ENCODE results near the gene PSMA4.
"Not testable (repeated sequence)": the region's sequence is repeated elsewhere in the genome, so short reads cannot be mapped to it uniquely, and the experiment has no call there.

Gene PSMA4

DNA sequence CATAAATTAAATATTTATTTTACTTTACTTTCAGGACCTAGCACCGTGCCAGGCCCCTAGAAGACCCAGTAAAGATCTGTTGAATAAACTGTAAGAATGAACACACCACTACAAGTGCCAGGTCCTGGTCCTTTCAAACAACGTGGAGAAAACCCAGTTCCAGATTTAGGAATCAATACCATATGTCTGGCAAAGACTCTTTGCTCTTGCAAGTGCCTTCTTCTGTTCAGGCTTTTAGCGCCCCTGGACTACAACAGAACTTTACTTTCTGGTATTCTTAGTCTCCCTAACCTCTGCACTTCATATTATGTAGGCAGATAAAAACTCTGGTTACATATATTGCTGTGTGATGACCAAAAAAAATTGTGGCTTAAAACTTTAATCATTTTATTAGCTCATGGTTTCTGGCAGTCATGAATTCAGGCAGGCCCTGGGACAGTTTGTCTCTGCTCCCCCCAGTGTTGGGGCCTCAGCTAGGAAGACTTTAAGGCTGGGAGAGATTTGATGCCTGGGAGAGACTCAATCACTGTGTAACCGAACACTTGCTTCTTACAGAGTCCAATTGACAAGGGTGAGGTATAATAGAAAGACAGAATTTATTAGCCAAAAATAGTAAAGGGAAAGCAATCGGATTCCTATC is 2.9 kb upstream of the PSMA4 start:
- TF ChIP-seq, protein P1, sequence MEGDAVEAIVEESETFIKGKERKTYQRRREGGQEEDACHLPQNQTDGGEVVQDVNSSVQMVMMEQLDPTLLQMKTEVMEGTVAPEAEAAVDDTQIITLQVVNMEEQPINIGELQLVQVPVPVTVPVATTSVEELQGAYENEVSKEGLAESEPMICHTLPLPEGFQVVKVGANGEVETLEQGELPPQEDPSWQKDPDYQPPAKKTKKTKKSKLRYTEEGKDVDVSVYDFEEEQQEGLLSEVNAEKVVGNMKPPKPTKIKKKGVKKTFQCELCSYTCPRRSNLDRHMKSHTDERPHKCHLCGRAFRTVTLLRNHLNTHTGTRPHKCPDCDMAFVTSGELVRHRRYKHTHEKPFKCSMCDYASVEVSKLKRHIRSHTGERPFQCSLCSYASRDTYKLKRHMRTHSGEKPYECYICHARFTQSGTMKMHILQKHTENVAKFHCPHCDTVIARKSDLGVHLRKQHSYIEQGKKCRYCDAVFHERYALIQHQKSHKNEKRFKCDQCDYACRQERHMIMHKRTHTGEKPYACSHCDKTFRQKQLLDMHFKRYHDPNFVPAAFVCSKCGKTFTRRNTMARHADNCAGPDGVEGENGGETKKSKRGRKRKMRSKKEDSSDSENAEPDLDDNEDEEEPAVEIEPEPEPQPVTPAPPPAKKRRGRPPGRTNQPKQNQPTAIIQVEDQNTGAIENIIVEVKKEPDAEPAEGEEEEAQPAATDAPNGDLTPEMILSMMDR (IDR thresholded peaks at IDR 0.05; ENCODE audit: insufficient read depth, low read depth, low read length, missing control alignments), result no peak
- DNase-seq (ENCODE audit: low read depth), result no peak
- no peak overlapping the region for H3K4me3 ChIP-seq (ENCODE audit: low read length)

DNA sequence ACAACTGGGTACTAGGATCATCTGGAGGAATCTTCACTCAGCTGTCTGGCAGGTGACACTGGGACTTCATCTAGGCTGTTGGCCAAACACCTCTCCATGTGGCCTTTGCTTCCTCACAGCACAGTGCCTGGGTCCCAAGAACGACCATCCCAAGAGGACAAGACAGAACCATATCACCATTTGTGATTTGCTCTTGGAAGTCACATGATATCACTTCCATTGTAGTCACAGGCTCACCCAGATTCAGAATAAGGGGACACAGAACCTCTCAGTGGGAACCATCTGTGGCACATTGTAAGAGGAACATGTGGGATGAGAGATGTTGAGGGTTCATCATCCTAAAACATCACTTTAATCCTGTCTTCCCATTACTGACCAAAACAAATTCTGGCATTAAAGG is 1.9 kb upstream of the PSMA4 start:
- TF ChIP-seq, protein P1 (IDR thresholded peaks at IDR 0.05; ENCODE audit: insufficient read depth, low read depth, low read length, missing control alignments), result no peak
- no peak for DNase-seq (ENCODE audit: low read depth)
- no peak overlapping the region for H3K4me3 ChIP-seq (ENCODE audit: low read length)

DNA sequence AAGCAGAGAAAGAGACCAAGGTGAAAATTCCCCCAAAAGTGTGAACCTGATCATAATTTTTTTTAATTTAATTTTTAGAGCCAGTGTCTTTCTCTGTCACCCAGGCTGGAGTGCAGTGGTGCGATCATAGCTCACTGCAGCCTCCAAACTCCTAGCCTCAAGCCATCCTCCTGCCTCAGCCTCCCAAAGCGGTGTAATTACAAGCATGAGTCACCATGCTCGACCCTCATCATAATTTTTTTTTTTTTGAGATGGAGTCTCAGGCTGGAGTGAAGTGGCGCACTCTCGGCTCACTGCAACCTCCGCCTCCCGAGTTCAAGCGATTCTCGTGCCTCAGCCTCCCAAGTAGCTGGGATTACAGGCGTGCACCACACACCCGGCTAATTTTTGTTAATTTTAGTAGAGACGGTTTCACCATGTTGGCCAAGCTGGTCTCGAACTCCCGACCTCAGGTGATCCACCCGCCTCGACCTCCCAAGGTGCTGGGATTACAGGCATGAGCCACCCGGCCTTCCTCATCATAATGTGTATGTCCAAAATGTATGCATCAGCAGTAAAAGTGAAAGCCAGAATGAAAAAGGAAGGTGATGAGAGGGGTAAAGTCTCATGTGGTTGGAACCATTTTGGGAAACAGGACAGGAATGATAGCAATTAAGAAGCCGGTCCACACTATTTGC is 642 bp upstream of the PSMA4 start:
- DNase-seq (ENCODE audit: low read depth), result not testable (repeated sequence)
- peak overlapping the region; percentile 95 for H3K4me3 ChIP-seq (ENCODE audit: low read length)

DNA sequence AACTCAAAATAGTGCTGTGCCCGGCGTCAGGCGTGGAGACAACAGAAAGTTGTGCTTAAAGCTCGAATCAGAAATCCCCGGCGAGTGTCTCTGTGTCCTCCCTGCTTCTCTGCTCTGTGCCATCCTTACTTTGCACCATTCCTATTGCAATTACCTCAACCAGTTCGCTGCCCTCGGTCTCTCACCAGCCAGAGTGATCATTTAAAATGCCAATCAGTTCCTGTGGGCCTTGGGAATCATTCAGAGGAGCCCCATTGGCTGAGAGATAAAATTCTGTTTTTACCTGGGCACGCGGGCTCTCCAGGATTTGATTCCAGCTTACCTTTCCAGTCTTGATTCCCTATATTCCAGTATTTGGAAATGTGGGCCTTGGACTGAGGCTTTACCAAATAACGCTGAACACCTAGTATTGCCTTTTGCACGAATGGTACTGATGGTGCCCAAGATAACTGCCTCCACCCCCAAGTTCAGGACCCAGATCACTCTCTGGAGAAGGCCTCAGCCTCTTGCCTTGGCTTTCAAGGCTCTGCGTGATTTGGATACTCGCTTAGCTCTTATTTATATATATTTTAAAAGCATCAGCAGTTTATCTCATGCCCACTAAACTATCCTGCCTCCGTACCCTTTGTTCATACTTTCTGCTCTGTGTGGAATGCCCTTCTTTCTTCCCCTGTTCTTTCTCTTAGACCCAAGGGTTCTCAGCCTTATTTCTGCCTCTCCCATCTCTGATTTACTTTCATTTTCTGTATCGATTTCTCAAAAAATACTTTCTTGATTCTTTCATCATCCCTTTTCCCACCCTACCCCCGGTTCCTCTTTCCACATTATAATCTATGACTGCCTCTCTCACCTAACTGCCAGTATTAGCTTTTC is 863 bp downstream of the PSMA4 start:
- H3K4me3 ChIP-seq (ENCODE audit: low read length), result peak overlapping the region; percentile 95
- DNase-seq (ENCODE audit: low read depth), result no peak
- TF ChIP-seq, protein P1 (IDR thresholded peaks at IDR 0.05; ENCODE audit: insufficient read depth, low read depth, low read length, missing control alignments), result no peak

DNA sequence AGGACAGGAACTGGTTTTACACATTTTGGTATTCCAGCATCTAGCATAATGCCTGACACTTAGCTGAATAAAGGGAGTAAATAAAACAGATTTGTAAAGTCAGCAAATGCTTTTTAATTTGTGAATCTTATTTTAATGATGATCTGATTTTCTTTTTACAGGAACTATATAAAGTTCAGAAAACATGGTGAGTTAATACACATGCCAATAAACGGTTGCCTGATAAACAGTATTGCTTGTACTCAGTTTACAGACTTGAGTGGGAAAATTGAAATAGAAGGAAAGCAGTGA is 1.4 kb downstream of the PSMA4 start:
- H3K4me3 ChIP-seq (ENCODE audit: low read length), result peak overlapping the region; percentile 95
- TF ChIP-seq, protein P1 (IDR thresholded peaks at IDR 0.05; ENCODE audit: insufficient read depth, low read depth, low read length, missing control alignments), result no peak

DNA sequence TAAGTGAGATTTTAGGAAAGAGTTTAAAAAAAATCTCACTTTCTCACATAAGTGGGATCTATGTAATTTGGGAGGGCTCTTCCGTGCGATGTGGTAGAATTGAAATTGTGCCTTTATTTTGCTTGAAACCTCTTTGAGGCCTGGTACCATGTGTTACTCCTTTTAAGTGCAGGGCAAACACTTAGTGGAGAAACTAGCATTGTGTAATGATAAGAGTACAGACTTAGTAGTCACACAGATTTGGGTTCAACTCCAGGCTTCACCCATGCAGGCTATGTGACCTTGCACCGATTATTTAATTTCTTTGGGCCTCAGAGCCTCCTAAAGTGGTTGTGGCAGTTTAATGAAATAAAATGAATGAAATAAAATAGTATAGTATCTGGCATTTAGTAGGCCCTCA is 2.4 kb downstream of the PSMA4 start:
- H3K4me3 ChIP-seq (ENCODE audit: low read length), result no peak overlapping the region
- TF ChIP-seq, protein P1 (IDR thresholded peaks at IDR 0.05; ENCODE audit: insufficient read depth, low read depth, low read length, missing control alignments), result no peak
- no peak for DNase-seq (ENCODE audit: low read depth)

More for the DNA sequence above, 1.4 kb downstream of the PSMA4 start:
- no peak for DNase-seq (ENCODE audit: low read depth)

DNA sequence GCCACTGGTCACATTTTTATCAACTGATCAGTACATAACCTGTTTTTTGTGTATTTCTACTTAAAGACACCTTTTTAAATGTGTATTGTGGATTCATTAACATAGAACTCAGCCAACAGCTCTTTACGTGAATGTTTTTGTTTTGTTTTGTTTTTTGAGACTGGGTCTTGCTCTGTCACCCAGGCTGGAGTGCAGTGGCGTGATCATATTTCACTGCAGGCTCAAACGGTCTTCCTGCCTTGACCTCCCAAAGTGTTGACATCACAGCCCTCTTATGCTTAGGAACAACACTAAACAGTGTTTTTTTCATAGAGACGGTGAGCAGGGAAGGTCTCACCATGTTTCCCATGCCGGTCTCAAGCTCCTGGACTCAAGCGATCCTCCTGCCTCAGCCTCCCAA is 9.9 kb downstream of the PSMA4 start:
- DNase-seq (ENCODE audit: low read depth), result no peak
- no peak overlapping the region for H3K4me3 ChIP-seq (ENCODE audit: low read length)
- TF ChIP-seq, protein P1 (IDR thresholded peaks at IDR 0.05; ENCODE audit: insufficient read depth, low read depth, low read length, missing control alignments), result no peak
